Germinal center (tissue), 1 donor: ENCODE results near the gene NCOA1.
A peak's percentile ranks its signal among the peaks of the same experiment; 100 is the strongest.
"Not testable (repeated sequence)": the region's sequence is repeated elsewhere in the genome, so short reads cannot be mapped to it uniquely, and the experiment has no call there.

Source experiments
- DNase-seq: peaks from one replicate; pipeline ENCODE4 v3.0.0; 2012; ENCODE audit warnings: mixed read lengths, low spot score

NCOA1 gene

GRCh38 chr2:24477229-24477628 lies 13.8 kb upstream of the NCOA1 start:
- no peak for DNase-seq

DNA sequence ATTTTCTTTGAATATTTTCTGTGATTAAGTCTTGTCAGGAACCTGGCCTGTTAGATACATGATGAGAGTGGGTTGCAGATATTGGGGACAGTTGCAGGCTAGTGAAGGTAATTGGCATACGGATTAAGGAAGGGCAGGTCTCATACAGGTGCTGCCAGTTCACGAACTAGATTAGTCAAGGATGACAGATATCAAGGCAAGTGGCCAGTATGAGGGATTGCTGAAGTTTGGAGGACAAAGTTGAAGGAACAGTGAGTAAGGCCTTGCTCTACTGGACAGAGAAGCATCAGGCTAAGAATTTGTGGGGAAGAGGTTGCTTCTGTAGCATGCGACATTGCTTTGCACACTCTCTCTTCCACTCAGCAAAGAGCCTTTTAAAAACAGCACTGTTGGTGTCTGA lies 12.8 kb upstream of the NCOA1 start:
- DNase-seq = no peak

DNA sequence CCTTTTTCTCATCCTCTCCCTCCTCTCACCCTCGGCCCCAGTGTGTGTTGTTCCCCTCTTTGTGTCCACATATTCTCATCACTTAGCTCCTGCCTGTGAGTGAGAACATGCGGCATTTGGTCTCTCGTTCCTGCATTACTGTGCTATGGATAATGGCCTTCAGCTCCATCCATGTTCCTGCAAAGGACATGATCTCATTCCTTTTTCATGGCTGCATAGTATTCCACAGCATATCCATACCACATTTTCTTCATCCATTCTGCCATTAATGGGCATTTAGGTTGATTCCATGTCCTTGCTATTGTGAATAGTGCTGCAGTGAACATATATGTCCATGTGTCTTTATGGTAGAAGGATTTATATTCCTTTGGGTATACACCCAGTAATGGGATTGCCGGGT lies 10.8 kb upstream of the NCOA1 start:
- no peak for DNase-seq

GRCh38 chr2:24482251-24482971 lies 8.6 kb upstream of the NCOA1 start:
- no peak for DNase-seq

- DNase-seq = no peak
These were observed 8.1 kb upstream of the NCOA1 start for GRCh38 chr2:24482972-24483300.

GRCh38 chr2:24484677-24485076 lies 6.4 kb upstream of the NCOA1 start:
- not testable (repeated sequence) for DNase-seq

DNA sequence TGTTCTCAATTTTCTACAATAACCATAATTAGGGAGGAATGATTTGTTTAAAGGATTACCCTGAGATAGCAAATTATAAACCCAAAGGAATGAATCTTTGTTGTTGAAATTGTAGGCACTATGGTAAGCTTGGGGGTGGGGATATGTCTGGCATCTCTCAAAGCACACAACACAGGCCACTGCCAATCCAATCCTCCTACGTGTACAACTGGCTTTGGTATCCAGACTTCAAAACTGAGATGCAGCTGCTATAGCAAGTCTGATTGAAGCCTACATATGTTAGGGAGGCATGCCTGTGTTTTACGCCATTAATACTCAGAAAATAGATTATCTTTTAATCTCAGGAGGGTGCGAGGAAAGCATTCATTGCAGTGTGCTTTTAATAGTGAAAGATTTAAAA lies 5.9 kb upstream of the NCOA1 start:
- DNase-seq = no peak

- DNase-seq = no peak
These were observed 4.3 kb upstream of the NCOA1 start for GRCh38 chr2:24486636-24487205.

DNA sequence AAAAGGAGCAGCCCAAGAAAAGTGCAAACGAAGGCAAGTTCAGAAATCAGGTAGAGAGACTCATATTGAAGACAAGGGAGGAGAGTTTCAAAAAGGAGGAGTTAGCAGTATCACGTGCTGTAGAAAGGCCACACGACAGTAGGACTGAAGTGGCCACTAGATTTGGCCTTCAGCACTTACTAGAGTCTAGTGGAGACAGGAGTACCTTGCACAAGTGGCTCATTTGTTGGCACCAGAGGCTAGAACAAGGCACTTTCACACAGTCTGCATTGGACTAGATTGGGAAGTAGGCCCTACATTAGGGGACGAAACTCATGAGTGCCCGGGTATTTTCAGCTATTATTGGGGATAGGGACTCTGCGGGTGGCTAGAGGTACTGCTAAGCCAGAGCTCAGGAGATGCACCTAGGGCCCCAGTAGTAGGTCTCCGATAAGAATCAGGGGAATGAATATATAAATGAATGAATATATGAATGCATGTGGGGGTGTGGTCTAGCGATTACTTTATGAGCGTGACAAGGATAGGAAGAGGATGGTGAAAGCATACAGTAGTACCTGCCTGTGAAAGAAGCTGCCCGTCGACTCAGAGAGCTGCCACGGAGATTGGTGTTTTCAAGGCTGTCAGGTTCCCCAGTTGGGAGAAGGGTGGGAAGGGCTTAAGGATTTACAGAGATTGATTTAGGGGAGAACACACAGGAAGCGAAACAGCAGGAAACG lies 1.4 kb upstream of the NCOA1 start:
- DNase-seq = no peak

DNA sequence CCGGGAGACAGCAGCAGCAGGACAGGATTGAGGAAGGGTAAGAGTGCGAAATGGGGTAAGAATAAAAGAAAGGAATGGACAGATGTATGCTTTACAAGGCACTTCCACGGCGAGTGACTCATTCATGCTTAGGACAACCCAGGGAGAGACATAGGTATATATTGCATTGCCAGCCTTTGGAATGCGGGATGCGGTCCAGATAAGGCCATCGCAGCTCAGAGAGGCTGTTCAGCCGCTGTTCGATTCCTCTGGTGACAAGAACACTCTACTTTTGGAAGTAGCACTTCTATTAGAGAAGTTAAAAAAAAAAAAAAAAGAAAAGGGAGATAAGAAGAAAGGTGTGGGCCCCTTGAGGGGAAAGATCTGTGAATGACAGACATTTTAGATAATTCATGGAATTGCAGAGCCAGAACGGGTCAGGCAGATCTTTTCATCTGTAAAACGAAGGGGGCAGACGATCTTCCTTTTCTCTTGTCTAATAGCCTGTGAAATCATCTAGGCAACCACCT lies 819 bp upstream of the NCOA1 start:
- DNase-seq = peak; percentile 9

DNA sequence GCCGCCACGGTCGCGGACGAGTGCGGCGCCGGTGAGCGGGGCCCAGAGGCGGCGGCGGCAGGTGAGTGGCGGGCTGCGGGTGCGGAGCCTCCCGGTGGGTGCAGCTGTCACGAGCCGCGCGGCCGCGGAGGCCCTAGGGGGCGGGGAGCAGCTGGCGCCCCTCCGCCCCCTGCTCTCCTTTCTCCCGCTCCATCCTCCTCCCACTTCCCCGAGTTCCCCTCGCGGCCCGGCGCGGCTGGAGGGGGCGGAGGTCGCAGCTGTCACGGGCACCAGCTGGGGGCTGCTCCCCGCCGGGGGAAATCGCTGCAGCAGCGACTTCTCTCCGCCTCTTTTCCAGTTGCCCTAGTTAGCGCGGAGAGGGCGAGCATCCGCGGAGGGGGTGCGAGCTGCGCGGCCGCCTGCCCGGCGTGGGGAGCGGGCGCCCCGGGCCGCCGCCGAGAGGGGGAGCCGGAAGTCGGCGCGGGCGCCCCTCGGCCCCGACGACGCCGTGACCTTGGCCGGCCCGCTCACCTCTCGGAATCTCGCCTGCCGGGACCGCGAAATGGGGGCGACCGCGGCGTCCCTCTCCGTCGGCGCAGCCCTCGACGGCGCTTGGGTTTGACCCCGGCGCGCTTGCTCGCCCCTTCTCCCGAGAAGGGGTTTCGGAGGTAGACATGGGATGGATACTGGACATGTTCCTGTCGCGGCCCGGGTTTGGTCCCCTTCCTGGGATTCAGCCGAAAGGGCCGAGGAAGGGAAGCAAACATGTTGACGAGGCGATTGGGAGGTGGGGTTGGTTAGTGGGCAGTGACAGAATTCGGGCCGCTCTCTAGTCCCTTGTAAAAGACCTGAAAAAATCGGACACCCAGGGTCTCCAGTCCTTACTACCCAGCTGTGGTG lies 727 bp downstream of the NCOA1 start:
- DNase-seq = peak; percentile 72

GRCh38 chr2:24492421-24493279 lies 1.6 kb downstream of the NCOA1 start:
- DNase-seq = no peak

DNA sequence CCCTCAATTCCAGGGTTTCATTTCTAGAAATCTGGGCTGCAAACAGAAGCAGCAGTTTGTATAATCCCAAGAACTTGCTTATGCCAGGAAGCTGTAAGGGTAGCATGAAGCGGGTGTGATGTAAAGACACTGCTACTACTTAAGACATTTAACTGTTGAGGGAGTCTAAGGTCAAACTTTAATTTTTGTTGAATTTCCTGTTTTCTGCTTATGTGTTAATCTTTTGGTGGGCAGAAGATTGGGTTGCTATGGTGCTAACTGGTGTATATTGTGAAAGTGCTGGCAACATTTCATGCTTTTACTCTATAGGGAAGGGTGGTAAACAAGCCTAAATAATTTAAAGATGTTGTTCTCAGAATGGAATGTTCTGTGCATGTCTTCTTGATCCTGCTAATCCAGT lies 2.7 kb downstream of the NCOA1 start:
- DNase-seq = no peak

DNA sequence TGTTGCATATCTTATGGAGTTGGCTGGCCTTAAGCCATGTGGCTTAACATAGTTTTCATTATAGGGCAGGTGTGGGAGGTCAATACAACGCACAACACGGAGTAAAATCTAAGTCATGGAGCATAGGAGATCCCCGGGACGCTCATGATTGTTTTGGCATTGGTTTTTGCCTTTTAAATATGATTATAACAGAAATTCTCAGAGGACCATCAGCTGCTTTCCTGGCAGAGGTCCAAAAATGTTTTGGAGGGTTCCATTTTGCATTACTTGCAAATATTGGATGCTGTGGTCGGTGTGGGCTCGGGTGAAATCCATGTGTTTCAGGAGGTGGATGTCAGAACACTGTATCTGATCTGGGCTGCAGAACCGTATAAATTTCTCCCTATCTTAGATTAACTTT lies 3.4 kb downstream of the NCOA1 start:
- DNase-seq = no peak

DNA sequence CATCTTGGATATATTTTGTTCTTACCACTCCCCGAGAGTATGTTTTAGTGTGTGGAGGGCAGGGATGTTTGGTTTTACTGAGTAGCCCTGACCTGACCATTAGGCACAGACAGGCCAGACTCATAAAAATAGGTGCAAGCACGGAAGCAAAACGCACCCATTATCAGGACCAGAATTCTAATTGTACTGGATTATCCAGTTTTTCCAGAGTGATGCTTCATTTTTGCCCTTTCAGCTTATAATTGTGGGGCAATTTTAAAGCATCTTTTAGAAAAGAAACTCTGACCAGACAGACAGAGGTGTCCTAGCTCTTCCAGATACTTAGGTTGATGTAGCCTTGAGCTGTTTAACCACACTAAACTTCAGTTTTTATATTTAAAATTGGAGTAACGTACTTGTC lies 4.4 kb downstream of the NCOA1 start:
- DNase-seq = no peak

- no peak for DNase-seq
These were observed 5.9 kb downstream of the NCOA1 start for GRCh38 chr2:24496959-24497358.

DNA sequence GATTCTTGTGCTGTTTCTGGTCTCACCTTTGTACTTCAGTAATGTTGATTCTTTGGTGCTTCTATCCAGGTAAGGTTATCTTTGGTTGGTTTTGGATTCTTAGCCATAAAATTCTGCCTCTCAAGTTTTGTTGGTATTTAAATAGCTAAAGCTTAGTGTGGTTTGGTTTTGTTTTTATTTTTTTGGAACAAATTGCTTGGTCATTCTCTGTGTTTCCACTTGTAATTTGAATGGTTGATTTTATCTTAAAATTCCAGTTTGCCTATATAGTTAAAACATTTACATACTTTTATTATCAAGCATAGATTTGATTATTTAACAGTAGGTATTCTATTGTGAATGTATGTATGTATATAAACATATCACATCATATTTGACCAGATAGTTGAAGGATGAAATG lies 6.6 kb downstream of the NCOA1 start:
- no peak for DNase-seq

- no peak for DNase-seq
These were observed 7.1 kb downstream of the NCOA1 start for GRCh38 chr2:24498121-24498520.

DNA sequence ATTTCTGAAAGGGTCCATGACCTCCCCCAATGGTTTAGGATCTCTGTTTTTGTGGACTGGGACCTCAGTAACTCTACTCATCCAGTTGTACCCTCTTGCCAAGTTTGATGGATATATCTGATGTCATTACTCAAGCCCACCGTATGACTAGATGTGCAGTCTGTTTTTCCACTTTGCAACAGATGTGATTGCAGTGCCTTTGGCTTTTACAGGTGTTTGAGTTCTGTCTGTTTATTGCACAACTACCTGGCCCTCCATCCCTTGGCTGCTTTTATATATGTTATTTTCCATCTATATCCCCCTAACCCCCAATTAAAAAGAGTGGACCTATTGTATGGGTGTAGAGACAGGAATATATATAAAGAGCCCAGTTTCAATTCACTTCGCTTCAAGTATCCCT lies 10.8 kb downstream of the NCOA1 start:
- no peak for DNase-seq

GRCh38 chr2:24505534-24506275 lies 14.7 kb downstream of the NCOA1 start:
- no peak for DNase-seq

GRCh38 chr2:24507549-24507948 lies 16.5 kb downstream of the NCOA1 start:
- no peak for DNase-seq
